Measurements from ENCODE around the gene RUBCNL.

GRCh38 chr13:46360604-46361003 lies 26.4 kb downstream of the RUBCNL start:
- no peak for TF ChIP-seq CTCF (IDR thresholded peaks at IDR 0.05; ENCODE audit: poor library complexity)
- TF ChIP-seq EZH2phosphoT487 (IDR thresholded peaks at IDR 0.05; ENCODE audit: low read depth, severe bottlenecking, unreplicated experiment) = no peak
